HepG2 (cell line): Measurements from ENCODE around the gene SETD1A. TPM values are rescaled to one million over a fixed set of nuclear protein-coding genes. Genes with fewer than 3 reads are reported as not detected.

ENCODE experiments used
- ARID2 ChIP-seq: sonication (generic); formaldehyde crosslinking; IDR thresholded peaks from 2 replicates; pipeline ENCODE4 v1.8.1; 2022; ENCODE audit warnings: mild to moderate bottlenecking, missing genetic modification reagents, borderline replicate concordance
- CEBPB ChIP-seq: IDR thresholded peaks from 2 replicates; pipeline ENCODE4 v1.6.1; 2011; ENCODE audit warnings: low read depth, low read length, improper control_type of control experiment, borderline replicate concordance
- CREB1 ChIP-seq, 2 experiments: fragments of 450-650 bp in 1 of 2; IDR thresholded peaks; 2 replicates each; pipeline ENCODE4 v1.6.1; 2016 to 2017; ENCODE audit warnings: control low read depth in 1 of 2, mild to moderate bottlenecking in 1 of 2, missing compliant biosample characterization in 1 of 2, missing genetic modification characterization in 1 of 2
- ESRRA ChIP-seq: sonication (generic); formaldehyde crosslinking; IDR thresholded peaks from 2 replicates; pipeline ENCODE4 v1.5.1; 2020; ENCODE audit warnings: mild to moderate bottlenecking, low read depth, missing genetic modification reagents
- ISX ChIP-seq: sonication (generic); formaldehyde crosslinking; conservative IDR thresholded peaks from 2 replicates; pipeline ENCODE4 v1.5.0; 2020; ENCODE audit warnings: missing genetic modification reagents
- NFYC ChIP-seq: IDR thresholded peaks from 2 replicates; pipeline ENCODE4 v1.6.1; 2016; ENCODE audit warnings: missing genetic modification reagents, missing compliant biosample characterization
- PAF1 ChIP-seq: IDR thresholded peaks from 2 replicates; pipeline ENCODE4 v1.6.1; 2016; ENCODE audit warnings: missing genetic modification reagents, missing compliant biosample characterization
- PCBP2 ChIP-seq: fragments of 200-400 bp; formaldehyde crosslinking; optimal IDR thresholded peaks from 2 replicates; pipeline ENCODE3; 2018; ENCODE audit warnings: low read length, low read depth; ENCODE audit not compliant: poor library complexity, severe bottlenecking
- RAD51 ChIP-seq: fragments of 450-650 bp; IDR thresholded peaks from 2 replicates; pipeline ENCODE4 v1.6.1; 2016; ENCODE audit warnings: borderline replicate concordance
- SAP130 ChIP-seq: IDR thresholded peaks from 2 replicates; pipeline ENCODE4 v1.6.1; 2016; ENCODE audit warnings: low read depth
- ZEB1 ChIP-seq: IDR thresholded peaks from 2 replicates; pipeline ENCODE4 v1.6.1; 2012; ENCODE audit warnings: mild to moderate bottlenecking, low read depth, inconsistent platforms; ENCODE audit not compliant: insufficient replicate concordance
- ZNF230 ChIP-seq: sonication (generic); formaldehyde crosslinking; IDR thresholded peaks from 2 replicates; pipeline ENCODE4 v1.4.0; 2020; ENCODE audit warnings: mild to moderate bottlenecking, missing genetic modification reagents
- ZNF235 ChIP-seq: sonication (generic); formaldehyde crosslinking; IDR thresholded peaks from 2 replicates; pipeline ENCODE4 v1.8.1; 2023; ENCODE audit warnings: mild to moderate bottlenecking, missing genetic modification reagents, borderline replicate concordance
- ZNF75D ChIP-seq: sonication (generic); formaldehyde crosslinking; IDR thresholded peaks from 2 replicates; pipeline ENCODE4 v1.8.1; 2023; ENCODE audit warnings: missing genetic modification reagents, mild to moderate bottlenecking, borderline replicate concordance
- ZSCAN21 ChIP-seq: sonication (generic); formaldehyde crosslinking; IDR thresholded peaks from 2 replicates; pipeline ENCODE4 v1.8.0; 2022; ENCODE audit warnings: mild to moderate bottlenecking, missing genetic modification reagents, moderate library complexity, borderline replicate concordance
- polyA plus RNA-seq, 8 experiments: library from polyadenylated mRNA; depleted of rRNA in 3 of 8; stranded (reverse) in 7 of 8; unstranded in 1 of 8; fragments of >200 nt; fragmentation: Illumina TruSeq in 4 of 8; extraction: Trizol in 4 of 8; gene quantifications; 2 replicates each; pipeline versions ENCODE4 v1.2.1 to v1.2.3, GENCODE V29; 2011 to 2016; ENCODE audit warnings: low read depth in 4 of 8, missing spikeins in 1 of 8, mixed read lengths in 1 of 8; ENCODE audit not compliant: insufficient read depth in 1 of 8
- total RNA-seq, 5 experiments: library from RNA; depleted of rRNA; stranded (reverse); fragments of >200 nt; fragmentation: Illumina TruSeq; extraction: Trizol; gene quantifications; 2 replicates each; pipeline ENCODE4 v1.2.3, GENCODE V29; 2016; ENCODE audit warnings: low read depth in 1 of 5
- TF ChIP-seq, protein P1 (sequence below): sonication (generic); formaldehyde crosslinking; IDR thresholded peaks from 2 replicates; pipeline ENCODE4 v1.4.0; 2020; ENCODE audit warnings: mild to moderate bottlenecking, missing genetic modification reagents, borderline replicate concordance
- TF ChIP-seq, protein P2 (sequence below): sonication (generic); formaldehyde crosslinking; IDR thresholded peaks from 2 replicates; pipeline ENCODE4 v1.4.0; 2020; ENCODE audit warnings: missing genetic modification reagents
- TF ChIP-seq, protein P3 (sequence below): sonication (generic); formaldehyde crosslinking; IDR thresholded peaks from 2 replicates; pipeline ENCODE4 v1.5.0; 2020; ENCODE audit warnings: missing genetic modification reagents, mild to moderate bottlenecking, borderline replicate concordance

SETD1A gene
- total and polyA plus RNA-seq, 2 of the 13 experiments (the other 11 are each of a cell fraction or from before 2014, with no cell fraction given): 3.8 to 5.6 TPM

DNA sequence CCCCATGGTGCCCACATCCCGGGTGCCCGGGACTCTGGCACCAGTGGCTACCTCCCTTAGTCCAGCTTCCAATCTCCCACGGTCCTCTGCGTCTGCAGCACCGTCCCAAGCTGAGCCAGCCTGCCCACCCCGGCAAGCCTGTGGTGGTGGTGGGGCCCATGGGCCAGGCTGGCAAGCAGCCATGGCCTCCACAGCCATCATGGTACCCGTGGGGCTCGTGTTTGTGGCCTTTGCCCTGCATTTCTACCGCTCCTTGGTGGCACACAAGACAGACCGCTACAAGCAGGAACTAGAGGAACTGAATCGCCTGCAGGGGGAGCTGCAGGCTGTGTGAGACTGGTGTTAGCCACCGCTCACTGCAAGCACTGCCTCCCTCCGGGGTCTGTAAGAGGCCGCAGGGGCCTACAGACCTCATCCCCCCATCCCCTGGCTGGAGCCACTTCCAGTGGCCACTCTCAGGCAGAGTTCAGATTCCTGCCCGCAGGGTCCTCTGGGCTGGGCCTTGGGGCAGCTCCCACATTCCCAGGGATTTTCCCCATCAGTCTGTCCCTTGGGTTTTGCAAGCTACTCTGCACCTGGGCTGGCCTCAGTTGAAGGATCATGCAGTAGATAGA is 3.9 kb upstream of the SETD1A start (continued):
- TF ChIP-seq, protein P1, sequence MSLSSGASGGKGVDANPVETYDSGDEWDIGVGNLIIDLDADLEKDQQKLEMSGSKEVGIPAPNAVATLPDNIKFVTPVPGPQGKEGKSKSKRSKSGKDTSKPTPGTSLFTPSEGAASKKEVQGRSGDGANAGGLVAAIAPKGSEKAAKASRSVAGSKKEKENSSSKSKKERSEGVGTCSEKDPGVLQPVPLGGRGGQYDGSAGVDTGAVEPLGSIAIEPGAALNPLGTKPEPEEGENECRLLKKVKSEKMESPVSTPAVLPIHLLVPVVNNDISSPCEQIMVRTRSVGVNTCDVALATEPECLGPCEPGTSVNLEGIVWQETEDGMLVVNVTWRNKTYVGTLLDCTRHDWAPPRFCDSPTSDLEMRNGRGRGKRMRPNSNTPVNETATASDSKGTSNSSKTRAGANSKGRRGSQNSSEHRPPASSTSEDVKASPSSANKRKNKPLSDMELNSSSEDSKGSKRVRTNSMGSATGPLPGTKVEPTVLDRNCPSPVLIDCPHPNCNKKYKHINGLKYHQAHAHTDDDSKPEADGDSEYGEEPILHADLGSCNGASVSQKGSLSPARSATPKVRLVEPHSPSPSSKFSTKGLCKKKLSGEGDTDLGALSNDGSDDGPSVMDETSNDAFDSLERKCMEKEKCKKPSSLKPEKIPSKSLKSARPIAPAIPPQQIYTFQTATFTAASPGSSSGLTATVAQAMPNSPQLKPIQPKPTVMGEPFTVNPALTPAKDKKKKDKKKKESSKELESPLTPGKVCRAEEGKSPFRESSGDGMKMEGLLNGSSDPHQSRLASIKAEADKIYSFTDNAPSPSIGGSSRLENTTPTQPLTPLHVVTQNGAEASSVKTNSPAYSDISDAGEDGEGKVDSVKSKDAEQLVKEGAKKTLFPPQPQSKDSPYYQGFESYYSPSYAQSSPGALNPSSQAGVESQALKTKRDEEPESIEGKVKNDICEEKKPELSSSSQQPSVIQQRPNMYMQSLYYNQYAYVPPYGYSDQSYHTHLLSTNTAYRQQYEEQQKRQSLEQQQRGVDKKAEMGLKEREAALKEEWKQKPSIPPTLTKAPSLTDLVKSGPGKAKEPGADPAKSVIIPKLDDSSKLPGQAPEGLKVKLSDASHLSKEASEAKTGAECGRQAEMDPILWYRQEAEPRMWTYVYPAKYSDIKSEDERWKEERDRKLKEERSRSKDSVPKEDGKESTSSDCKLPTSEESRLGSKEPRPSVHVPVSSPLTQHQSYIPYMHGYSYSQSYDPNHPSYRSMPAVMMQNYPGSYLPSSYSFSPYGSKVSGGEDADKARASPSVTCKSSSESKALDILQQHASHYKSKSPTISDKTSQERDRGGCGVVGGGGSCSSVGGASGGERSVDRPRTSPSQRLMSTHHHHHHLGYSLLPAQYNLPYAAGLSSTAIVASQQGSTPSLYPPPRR (CRISPR knock-in tag): peak; percentile 55; the same call in 1 of the 2 replicates
- TF ChIP-seq PAF1 (CRISPR knock-in tag): no peak; the same call in 1 of the 2 replicates
- peak; percentile 80 for TF ChIP-seq ESRRA (CRISPR knock-in tag)
- no peak for TF ChIP-seq CEBPB
- TF ChIP-seq, protein P2, sequence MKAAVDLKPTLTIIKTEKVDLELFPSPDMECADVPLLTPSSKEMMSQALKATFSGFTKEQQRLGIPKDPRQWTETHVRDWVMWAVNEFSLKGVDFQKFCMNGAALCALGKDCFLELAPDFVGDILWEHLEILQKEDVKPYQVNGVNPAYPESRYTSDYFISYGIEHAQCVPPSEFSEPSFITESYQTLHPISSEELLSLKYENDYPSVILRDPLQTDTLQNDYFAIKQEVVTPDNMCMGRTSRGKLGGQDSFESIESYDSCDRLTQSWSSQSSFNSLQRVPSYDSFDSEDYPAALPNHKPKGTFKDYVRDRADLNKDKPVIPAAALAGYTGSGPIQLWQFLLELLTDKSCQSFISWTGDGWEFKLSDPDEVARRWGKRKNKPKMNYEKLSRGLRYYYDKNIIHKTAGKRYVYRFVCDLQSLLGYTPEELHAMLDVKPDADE (CRISPR knock-in tag): no peak
- TF ChIP-seq NFYC: no peak
- TF ChIP-seq, protein P3, sequence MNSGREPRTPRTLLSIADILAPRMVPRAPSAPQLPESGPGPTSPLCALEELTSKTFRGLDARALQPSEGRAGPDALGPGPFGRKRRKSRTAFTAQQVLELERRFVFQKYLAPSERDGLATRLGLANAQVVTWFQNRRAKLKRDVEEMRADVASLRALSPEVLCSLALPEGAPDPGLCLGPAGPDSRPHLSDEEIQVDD (CRISPR knock-in tag): 0 out of 2 replicates have a peak, but pooled peaks have one; percentile 23
- TF ChIP-seq PCBP2: no peak
- TF ChIP-seq ZNF230 (CRISPR knock-in tag): no peak
- TF ChIP-seq ZSCAN21 (CRISPR knock-in tag): peak; percentile 50
- TF ChIP-seq ZNF75D (CRISPR knock-in tag): no peak
- TF ChIP-seq ARID2 (CRISPR knock-in tag): no peak
- peak; percentile 84; the same call in 1 of the 2 replicates for TF ChIP-seq ZNF235 (CRISPR knock-in tag)
- TF ChIP-seq ZEB1: peak; percentile 56
- no peak for TF ChIP-seq CREB1 (IDR thresholded peaks at IDR 0.05)
- no peak for TF ChIP-seq CREB1 (CRISPR knock-in tag; IDR thresholded peaks at IDR 0.05)
- 0 out of 2 replicates have a peak, but pooled peaks have one; percentile 30 for TF ChIP-seq SAP130 (CRISPR knock-in tag)
- no peak for TF ChIP-seq RAD51
- no peak for TF ChIP-seq ISX (CRISPR knock-in tag)
